GM23338 (cell line): Measurements from ENCODE around the gene MYL6.

Source experiments
- CREB1 ChIP-seq: fragments of 250-450 bp; sonication (Bioruptor Pico); IDR thresholded peaks from 2 replicates; pipeline ENCODE4 v1.5.0; 2020; ENCODE audit warnings: low read depth, mild to moderate bottlenecking, moderate library complexity
- EZH2 ChIP-seq: fragments of 200-600 bp; sonication (generic); IDR thresholded peaks from one replicate; pipeline ENCODE4 v1.8.0; 2017; ENCODE audit warnings: antibody characterized with exemption, mild to moderate bottlenecking, low read depth; ENCODE audit not compliant: unreplicated experiment
- EZH2phosphoT487 ChIP-seq: fragments of 200-600 bp; sonication (generic); IDR thresholded peaks from one replicate; pipeline ENCODE4 v1.8.1; 2018; ENCODE audit warnings: antibody characterized with exemption; ENCODE audit not compliant: unreplicated experiment
- JUNB ChIP-seq: IDR thresholded peaks from one replicate; pipeline ENCODE4 v1.6.1; 2016; ENCODE audit warnings: antibody characterized with exemption; ENCODE audit not compliant: unreplicated experiment
- POLR2AphosphoS5 ChIP-seq: IDR thresholded peaks from 2 replicates; pipeline ENCODE4 v1.6.1; 2016; ENCODE audit warnings: antibody characterized with exemption, low read depth
- STAT1 ChIP-seq: IDR thresholded peaks from one replicate; pipeline ENCODE4 v1.6.1; 2016; ENCODE audit warnings: antibody characterized with exemption; ENCODE audit not compliant: unreplicated experiment
- TF ChIP-seq, protein P1 (sequence below): IDR thresholded peaks from one replicate; pipeline ENCODE4 v1.6.1; 2018; ENCODE audit warnings: antibody characterized with exemption; ENCODE audit not compliant: unreplicated experiment
- TF ChIP-seq, protein P2 (sequence below), 2 experiments: fragments of 200-600 bp in 1 of 2; sonication (generic) in 1 of 2; conservative IDR thresholded peaks; 2 replicates each; pipeline versions ENCODE4 v1.5.1 to v1.6.1; 2016 to 2017; ENCODE audit warnings: antibody characterized with exemption in 2 of 2, low read depth in 2 of 2, mild to moderate bottlenecking in 2 of 2, moderate library complexity in 1 of 2
- TF ChIP-seq, protein P3 (sequence below): IDR thresholded peaks from 2 replicates; pipeline ENCODE4 v1.6.1; 2016; ENCODE audit warnings: antibody characterized with exemption

DNA sequence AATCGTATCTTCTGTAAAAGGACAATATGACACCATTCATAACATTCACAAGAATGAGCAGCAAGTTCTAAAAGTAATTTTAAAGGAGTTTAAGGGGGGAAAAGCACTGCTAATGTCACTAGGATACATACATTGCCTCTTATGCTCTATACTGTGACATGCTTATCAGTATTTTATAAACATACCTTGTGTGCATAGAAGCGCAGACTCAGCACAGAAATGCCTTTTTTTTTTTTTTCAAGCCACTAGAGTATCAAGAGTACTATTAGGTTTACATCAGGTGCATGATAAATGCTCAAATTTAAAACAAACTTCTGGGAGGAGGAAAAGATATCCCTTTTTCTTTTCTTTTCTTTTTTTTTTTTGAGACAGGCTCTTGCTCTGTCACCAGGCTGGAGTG, 44.7 kb downstream of the MYL6 start:
- TF ChIP-seq, protein P1, sequence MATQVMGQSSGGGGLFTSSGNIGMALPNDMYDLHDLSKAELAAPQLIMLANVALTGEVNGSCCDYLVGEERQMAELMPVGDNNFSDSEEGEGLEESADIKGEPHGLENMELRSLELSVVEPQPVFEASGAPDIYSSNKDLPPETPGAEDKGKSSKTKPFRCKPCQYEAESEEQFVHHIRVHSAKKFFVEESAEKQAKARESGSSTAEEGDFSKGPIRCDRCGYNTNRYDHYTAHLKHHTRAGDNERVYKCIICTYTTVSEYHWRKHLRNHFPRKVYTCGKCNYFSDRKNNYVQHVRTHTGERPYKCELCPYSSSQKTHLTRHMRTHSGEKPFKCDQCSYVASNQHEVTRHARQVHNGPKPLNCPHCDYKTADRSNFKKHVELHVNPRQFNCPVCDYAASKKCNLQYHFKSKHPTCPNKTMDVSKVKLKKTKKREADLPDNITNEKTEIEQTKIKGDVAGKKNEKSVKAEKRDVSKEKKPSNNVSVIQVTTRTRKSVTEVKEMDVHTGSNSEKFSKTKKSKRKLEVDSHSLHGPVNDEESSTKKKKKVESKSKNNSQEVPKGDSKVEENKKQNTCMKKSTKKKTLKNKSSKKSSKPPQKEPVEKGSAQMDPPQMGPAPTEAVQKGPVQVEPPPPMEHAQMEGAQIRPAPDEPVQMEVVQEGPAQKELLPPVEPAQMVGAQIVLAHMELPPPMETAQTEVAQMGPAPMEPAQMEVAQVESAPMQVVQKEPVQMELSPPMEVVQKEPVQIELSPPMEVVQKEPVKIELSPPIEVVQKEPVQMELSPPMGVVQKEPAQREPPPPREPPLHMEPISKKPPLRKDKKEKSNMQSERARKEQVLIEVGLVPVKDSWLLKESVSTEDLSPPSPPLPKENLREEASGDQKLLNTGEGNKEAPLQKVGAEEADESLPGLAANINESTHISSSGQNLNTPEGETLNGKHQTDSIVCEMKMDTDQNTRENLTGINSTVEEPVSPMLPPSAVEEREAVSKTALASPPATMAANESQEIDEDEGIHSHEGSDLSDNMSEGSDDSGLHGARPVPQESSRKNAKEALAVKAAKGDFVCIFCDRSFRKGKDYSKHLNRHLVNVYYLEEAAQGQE: no peak
- TF ChIP-seq, protein P2, sequence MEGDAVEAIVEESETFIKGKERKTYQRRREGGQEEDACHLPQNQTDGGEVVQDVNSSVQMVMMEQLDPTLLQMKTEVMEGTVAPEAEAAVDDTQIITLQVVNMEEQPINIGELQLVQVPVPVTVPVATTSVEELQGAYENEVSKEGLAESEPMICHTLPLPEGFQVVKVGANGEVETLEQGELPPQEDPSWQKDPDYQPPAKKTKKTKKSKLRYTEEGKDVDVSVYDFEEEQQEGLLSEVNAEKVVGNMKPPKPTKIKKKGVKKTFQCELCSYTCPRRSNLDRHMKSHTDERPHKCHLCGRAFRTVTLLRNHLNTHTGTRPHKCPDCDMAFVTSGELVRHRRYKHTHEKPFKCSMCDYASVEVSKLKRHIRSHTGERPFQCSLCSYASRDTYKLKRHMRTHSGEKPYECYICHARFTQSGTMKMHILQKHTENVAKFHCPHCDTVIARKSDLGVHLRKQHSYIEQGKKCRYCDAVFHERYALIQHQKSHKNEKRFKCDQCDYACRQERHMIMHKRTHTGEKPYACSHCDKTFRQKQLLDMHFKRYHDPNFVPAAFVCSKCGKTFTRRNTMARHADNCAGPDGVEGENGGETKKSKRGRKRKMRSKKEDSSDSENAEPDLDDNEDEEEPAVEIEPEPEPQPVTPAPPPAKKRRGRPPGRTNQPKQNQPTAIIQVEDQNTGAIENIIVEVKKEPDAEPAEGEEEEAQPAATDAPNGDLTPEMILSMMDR (conservative IDR thresholded peaks at IDR 0.05; ENCODE audit: low read depth in 2 of 2): no peak
- TF ChIP-seq EZH2 (no peak), JUNB (no peak), POLR2AphosphoS5 (0 out of 2 replicates have a peak, but pooled peaks have one; percentile 14), CREB1 (no peak), STAT1 (no peak), EZH2phosphoT487 (no peak)
- TF ChIP-seq, protein P3, sequence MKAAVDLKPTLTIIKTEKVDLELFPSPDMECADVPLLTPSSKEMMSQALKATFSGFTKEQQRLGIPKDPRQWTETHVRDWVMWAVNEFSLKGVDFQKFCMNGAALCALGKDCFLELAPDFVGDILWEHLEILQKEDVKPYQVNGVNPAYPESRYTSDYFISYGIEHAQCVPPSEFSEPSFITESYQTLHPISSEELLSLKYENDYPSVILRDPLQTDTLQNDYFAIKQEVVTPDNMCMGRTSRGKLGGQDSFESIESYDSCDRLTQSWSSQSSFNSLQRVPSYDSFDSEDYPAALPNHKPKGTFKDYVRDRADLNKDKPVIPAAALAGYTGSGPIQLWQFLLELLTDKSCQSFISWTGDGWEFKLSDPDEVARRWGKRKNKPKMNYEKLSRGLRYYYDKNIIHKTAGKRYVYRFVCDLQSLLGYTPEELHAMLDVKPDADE: no peak
